GM12865 (cell line): ENCODE measurements around the gene SLC66A3.

Source experiments
- DNase-seq: peaks from one replicate; pipeline ENCODE4 v3.0.0; 2010; ENCODE audit warnings: low read depth
- H3K4me3 ChIP-seq: 2 replicates; pipeline ENCODE4 v1.5.1; 2011; ENCODE audit warnings: mild to moderate bottlenecking, low read depth, low read length, control low read depth
- TF ChIP-seq, protein P1 (sequence below): IDR thresholded peaks from 2 replicates; pipeline ENCODE4 v1.5.1; 2011; ENCODE audit warnings: low read length, control low read depth, low read depth, inconsistent platforms; ENCODE audit not compliant: insufficient read depth; ENCODE audit errors: missing control alignments

SLC66A3 gene

GRCh38 chr2:11128243-11128951 is 26.9 kb upstream of the SLC66A3 start:
- TF ChIP-seq, protein P1, sequence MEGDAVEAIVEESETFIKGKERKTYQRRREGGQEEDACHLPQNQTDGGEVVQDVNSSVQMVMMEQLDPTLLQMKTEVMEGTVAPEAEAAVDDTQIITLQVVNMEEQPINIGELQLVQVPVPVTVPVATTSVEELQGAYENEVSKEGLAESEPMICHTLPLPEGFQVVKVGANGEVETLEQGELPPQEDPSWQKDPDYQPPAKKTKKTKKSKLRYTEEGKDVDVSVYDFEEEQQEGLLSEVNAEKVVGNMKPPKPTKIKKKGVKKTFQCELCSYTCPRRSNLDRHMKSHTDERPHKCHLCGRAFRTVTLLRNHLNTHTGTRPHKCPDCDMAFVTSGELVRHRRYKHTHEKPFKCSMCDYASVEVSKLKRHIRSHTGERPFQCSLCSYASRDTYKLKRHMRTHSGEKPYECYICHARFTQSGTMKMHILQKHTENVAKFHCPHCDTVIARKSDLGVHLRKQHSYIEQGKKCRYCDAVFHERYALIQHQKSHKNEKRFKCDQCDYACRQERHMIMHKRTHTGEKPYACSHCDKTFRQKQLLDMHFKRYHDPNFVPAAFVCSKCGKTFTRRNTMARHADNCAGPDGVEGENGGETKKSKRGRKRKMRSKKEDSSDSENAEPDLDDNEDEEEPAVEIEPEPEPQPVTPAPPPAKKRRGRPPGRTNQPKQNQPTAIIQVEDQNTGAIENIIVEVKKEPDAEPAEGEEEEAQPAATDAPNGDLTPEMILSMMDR, result no peak
- no peak for DNase-seq
- H3K4me3 ChIP-seq, result no peak overlapping the region

DNA sequence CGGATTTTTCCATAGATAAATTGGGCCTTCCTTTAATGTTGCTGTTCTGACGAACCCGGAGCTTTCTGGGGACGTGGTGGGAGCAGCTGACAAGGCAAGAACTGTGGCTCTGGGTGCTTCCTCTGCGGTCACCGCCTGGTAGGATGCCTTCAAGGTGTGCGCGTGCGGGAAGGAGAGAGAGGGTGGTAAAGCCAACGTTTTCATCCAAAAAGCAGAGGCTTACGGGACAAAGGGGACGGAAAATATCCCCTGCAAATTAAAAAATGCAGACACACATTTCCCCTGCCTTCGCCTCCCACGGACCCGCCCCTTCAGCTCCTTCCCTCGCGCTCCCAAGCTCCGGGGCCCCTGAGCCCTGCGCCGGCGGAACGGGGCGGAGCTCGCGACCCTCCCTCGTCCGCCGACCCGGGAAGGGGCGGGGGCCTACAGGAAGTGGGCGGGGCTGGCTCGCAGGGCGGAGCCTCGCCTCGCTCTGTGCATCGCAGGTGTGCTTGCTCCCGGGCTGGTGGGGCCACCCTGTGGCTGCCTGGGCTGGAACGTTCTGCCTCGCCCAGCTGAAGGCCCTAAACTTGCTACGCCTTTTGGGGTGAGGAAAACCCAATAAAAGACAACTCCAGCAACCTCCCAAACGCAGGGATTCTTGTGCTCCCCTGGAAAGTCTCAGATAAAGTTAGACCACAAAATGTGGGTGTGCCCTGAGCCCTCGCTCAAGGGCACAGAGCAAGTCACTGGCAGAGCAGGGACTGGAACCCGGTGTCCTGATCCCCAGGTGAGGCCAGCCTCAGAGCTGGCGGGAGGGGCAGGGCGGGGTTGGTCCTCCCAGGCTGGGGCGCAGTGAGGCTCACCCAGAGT is 25.4 kb upstream of the SLC66A3 start:
- H3K4me3 ChIP-seq, result no peak overlapping the region
- TF ChIP-seq, protein P1, result peak; percentile 35
- DNase-seq, result peak; percentile 60

DNA sequence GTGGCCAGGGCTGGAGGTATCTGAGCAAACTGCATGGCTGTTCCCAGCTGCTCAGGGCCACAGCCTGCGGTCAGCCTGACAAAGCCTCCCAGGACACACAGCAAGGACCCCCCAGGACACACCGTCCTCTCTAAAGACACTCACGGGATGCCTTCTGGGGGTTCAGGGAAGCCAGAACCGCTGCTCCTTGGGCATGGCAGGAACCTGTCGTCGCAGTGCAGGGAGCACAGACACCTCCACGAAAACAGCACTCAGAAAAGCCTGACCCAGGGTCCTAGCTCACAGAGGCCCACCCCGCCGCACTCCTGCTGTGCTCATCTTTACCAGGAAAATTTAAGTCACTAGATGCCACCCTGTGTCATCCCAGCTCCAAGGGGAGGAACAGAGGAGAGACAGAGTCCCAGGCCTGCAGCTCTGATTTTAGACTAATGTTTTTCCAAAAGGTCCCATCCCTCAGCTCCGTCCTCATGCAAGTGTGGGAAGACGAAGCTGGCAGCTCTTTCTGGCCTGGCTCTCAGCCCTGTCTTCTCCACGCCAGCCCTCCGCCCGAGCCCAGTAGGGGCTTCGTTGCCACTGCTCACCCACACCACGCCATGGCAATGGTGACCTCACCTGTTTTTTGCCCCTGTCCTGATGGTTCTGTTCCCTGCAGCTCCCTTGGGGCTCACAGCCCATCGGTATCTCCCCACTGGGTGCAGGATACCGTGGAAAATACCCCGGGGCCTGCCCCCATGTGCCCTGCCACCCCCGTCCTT is 23.9 kb upstream of the SLC66A3 start:
- TF ChIP-seq, protein P1, result no peak

GRCh38 chr2:11132036-11132671 is 23.1 kb upstream of the SLC66A3 start:
- H3K4me3 ChIP-seq, result no peak overlapping the region
- TF ChIP-seq, protein P1, result no peak
- no peak for DNase-seq

More for the DNA sequence above, 23.9 kb upstream of the SLC66A3 start:
- DNase-seq, result no peak
- H3K4me3 ChIP-seq, result no peak overlapping the region

GRCh38 chr2:11133238-11133935 is 21.9 kb upstream of the SLC66A3 start:
- TF ChIP-seq, protein P1, result no peak
- DNase-seq, result no peak
- H3K4me3 ChIP-seq, result peak overlapping the region; percentile 50

DNA sequence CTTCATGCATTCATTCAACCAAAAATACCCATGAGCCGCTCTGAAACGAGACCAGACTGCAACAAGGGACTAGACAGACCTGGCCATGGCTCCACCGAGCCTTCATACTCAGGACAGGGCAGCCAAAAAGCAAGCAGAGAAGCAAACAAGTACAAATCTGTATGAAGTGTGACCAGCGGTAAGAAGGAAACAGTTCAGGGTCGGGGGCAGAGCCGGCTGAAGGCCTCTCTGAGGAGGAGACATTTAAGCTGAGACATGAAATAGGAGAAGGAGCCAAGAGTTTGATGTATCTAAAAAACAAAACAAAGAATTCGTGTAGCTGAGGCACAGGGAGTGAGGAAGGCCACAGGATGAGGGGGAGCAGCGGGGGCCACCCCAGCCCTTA is 21.3 kb upstream of the SLC66A3 start:
- TF ChIP-seq, protein P1, result no peak
- H3K4me3 ChIP-seq, result no peak overlapping the region
- no peak for DNase-seq
